GM21786 (cell line): Measurements from ENCODE around the gene TOMM7.
"Not testable (repeated sequence)": the region's sequence is repeated elsewhere in the genome, so short reads cannot be mapped to it uniquely, and the experiment has no call there.

Experiments used
- ATAC-seq: cut with Tn5 transposase; IDR thresholded peaks from one replicate; pipeline ENCODE4 v1.9.1; 2021; ENCODE audit not compliant: unreplicated experiment

The TOMM7 gene

GRCh38 chr7:22854158-22855048 is 31.8 kb upstream of the TOMM7 start:
- ATAC-seq, result peak; percentile 87

GRCh38 chr7:22853674-22854157 is 31.1 kb upstream of the TOMM7 start:
- peak; percentile 20 for ATAC-seq

- ATAC-seq, result no peak
These were observed 30.5 kb upstream of the TOMM7 start for GRCh38 chr7:22853138-22853537.

GRCh38 chr7:22851145-22851544 is 28.5 kb upstream of the TOMM7 start:
- no peak for ATAC-seq

- not testable (repeated sequence) for ATAC-seq
These were observed 27.7 kb upstream of the TOMM7 start for GRCh38 chr7:22850394-22850793.

- ATAC-seq, result no peak
These were observed 27.0 kb upstream of the TOMM7 start for GRCh38 chr7:22849662-22850061.

GRCh38 chr7:22849172-22849571 is 26.5 kb upstream of the TOMM7 start:
- no peak for ATAC-seq

- no peak for ATAC-seq
These were observed 24.3 kb upstream of the TOMM7 start for GRCh38 chr7:22846961-22847360.

- ATAC-seq, result no peak
These were observed 22.7 kb upstream of the TOMM7 start for GRCh38 chr7:22845221-22845834.

- no peak for ATAC-seq
These were observed 21.1 kb upstream of the TOMM7 start for GRCh38 chr7:22843681-22844309.

- no peak for ATAC-seq
These were observed 20.3 kb upstream of the TOMM7 start for GRCh38 chr7:22842973-22843372.

GRCh38 chr7:22842383-22842941 is 19.8 kb upstream of the TOMM7 start:
- no peak for ATAC-seq

GRCh38 chr7:22841954-22842353 is 19.3 kb upstream of the TOMM7 start:
- no peak for ATAC-seq

- no peak for ATAC-seq
These were observed 14.7 kb upstream of the TOMM7 start for GRCh38 chr7:22837308-22837707.

GRCh38 chr7:22836506-22836905 is 13.9 kb upstream of the TOMM7 start:
- ATAC-seq, result not testable (repeated sequence)

GRCh38 chr7:22833957-22834356 is 11.3 kb upstream of the TOMM7 start:
- no peak for ATAC-seq

- no peak for ATAC-seq
These were observed 10.6 kb upstream of the TOMM7 start for GRCh38 chr7:22833113-22833855.

- ATAC-seq, result no peak
These were observed 9.8 kb upstream of the TOMM7 start for GRCh38 chr7:22832401-22832800.

- no peak for ATAC-seq
These were observed 9.1 kb upstream of the TOMM7 start for GRCh38 chr7:22831602-22832305.

- no peak for ATAC-seq
These were observed 4.9 kb upstream of the TOMM7 start for GRCh38 chr7:22827563-22827962.
